PC-9 (cell line): Measurements from ENCODE around the gene CBFB.

Experiments
- EZH2 ChIP-seq: fragments of 200-600 bp; sonication (generic); IDR thresholded peaks from 2 replicates; pipeline ENCODE4 v1.8.0; 2017; ENCODE audit warnings: antibody characterized with exemption, low read depth
- TF ChIP-seq, protein P1 (sequence below): fragments of 200-600 bp; sonication (generic); conservative IDR thresholded peaks from 2 replicates; pipeline ENCODE4 v1.6.1; 2017; ENCODE audit warnings: mixed run types, antibody characterized with exemption, mild to moderate bottlenecking, moderate library complexity

DNA sequence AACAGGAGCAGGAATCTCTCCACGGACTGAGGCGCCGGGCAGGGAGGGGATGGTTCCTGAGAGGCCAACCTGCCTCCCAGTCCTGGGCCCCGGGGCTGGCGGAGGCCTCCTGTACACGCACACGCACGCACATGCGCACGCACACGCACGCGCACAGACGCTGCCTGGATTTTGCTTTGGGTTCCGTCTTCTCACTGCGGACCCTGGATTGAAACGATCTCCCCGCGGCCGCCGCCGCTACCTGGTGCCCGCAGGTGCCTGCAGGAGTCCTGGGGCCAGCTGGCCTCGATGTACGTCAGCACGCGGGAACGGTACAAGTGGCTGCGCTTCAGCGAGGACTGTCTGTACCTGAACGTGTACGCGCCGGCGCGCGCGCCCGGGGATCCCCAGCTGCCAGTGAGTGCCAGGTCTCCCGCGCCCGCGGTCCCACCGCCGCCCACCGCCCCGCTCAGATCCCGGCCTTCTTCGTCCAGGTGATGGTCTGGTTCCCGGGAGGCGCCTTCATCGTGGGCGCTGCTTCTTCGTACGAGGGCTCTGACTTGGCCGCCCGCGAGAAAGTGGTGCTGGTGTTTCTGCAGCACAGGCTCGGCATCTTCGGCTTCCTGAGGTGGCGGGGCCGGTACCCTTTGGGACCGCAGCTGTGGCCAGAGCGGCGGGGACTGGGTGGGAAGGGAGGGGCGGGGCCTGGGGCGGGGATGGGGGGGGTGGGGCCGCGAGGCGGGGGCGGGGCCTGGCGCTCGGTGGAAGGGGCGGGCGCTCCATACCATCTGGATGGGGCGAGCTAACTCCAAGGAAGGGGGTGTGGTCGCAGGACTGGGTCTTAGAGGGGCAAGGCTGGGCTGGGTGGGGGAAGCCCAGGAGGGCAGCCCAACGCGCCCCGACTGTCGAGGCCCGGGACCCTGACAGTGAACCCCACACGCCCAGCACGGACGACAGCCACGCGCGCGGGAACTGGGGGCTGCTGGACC lies 28.3 kb upstream of the CBFB start:
- TF ChIP-seq, protein P1, sequence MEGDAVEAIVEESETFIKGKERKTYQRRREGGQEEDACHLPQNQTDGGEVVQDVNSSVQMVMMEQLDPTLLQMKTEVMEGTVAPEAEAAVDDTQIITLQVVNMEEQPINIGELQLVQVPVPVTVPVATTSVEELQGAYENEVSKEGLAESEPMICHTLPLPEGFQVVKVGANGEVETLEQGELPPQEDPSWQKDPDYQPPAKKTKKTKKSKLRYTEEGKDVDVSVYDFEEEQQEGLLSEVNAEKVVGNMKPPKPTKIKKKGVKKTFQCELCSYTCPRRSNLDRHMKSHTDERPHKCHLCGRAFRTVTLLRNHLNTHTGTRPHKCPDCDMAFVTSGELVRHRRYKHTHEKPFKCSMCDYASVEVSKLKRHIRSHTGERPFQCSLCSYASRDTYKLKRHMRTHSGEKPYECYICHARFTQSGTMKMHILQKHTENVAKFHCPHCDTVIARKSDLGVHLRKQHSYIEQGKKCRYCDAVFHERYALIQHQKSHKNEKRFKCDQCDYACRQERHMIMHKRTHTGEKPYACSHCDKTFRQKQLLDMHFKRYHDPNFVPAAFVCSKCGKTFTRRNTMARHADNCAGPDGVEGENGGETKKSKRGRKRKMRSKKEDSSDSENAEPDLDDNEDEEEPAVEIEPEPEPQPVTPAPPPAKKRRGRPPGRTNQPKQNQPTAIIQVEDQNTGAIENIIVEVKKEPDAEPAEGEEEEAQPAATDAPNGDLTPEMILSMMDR = no peak
- TF ChIP-seq EZH2 = no peak
